Measurements from ENCODE around the gene BSN. TPM values are rescaled to one million over a fixed set of nuclear protein-coding genes. Genes with fewer than 3 reads are reported as not detected.

Gene BSN
- polyA plus RNA-seq, 2 of the 4 experiments (the other 2 are of a cell fraction): 0.04 to 0.08 TPM

GRCh38 chr3:49616061-49616460, 61.8 kb downstream of the BSN start:
- 30% methylated on average over 1 of the region's 1 CpG for WGBS (ENCODE audit: missing lambda C conversion rate)
- TF ChIP-seq EHMT2 (IDR thresholded peaks at IDR 0.05; ENCODE audit: low read depth): no peak
- no peak for TF ChIP-seq EP300 (IDR thresholded peaks at IDR 0.05)
- TF ChIP-seq TP53 (CRISPR knock-in tag; IDR thresholded peaks at IDR 0.05): no peak
- TF ChIP-seq MAFK (IDR thresholded peaks at IDR 0.05; ENCODE audit: partially characterized antibody): no peak
- TF ChIP-seq RAD21 (conservative IDR thresholded peaks at IDR 0.05 in 1 of 2, IDR thresholded peaks at IDR 0.05 in 1 of 2): no peak
- TF ChIP-seq PHF8 (IDR thresholded peaks at IDR 0.05; ENCODE audit: borderline replicate concordance, low read depth): no peak
- no peak for TF ChIP-seq ZC3H11A (IDR thresholded peaks at IDR 0.05)
- TF ChIP-seq POLR2AphosphoS2 (conservative IDR thresholded peaks at IDR 0.05; ENCODE audit: low read length): no peak
- no peak for TF ChIP-seq RFX5 (IDR thresholded peaks at IDR 0.05)
- TF ChIP-seq, protein P1, sequence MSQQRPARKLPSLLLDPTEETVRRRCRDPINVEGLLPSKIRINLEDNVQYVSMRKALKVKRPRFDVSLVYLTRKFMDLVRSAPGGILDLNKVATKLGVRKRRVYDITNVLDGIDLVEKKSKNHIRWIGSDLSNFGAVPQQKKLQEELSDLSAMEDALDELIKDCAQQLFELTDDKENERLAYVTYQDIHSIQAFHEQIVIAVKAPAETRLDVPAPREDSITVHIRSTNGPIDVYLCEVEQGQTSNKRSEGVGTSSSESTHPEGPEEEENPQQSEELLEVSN (IDR thresholded peaks at IDR 0.05; ENCODE audit: borderline replicate concordance, low read depth): no peak
- Histone ChIP-seq H3K27ac (no peak overlapping the region), H3K4me3 (no peak overlapping the region), H3K4me2 (no peak overlapping the region), H3K4me1 (no peaks in the 10 kb centered on the region), H3K9me3 (no peaks in the 10 kb centered on the region; the same call in 2 of the 3 replicates)
- ATAC-seq (no peak), DNase-seq (ENCODE audit: low read depth in 1 of 2, low spot score in 1 of 2) (no peak), FAIRE-seq (no peak)
- POLR2A ChIA-PET: no interaction called here
- CTCF ChIA-PET: no interaction called here

DNA sequence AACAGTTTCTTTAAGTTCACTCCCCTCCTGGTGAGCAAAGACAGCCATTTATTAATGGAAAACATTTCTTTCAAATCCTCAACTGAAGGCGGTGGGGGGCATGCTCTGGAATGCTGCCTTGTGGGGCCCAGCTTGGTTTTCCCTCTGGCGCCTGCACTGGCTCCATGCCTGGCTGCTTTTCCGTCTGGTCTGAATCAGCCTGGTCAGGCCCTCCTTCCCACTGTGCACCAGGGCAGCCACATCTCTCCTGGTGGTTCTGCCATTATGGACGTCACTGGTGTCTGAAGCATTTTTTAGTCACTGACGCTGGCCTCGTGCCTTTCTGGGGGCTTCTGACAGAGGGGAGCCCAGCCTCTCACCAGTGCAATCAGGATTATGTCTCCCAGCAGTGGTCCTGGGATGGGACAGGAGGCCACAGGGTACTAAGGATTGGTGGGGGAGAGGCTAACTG, 62.2 kb downstream of the BSN start:
- ATAC-seq (no peak), FAIRE-seq (no peak), DNase-seq (ENCODE audit: low read depth in 1 of 2, low spot score in 1 of 2) (no peak)
- TF ChIP-seq PBX3 (IDR thresholded peaks at IDR 0.05): no peak
- TF ChIP-seq FOSL2 (IDR thresholded peaks at IDR 0.05): no peak
- TF ChIP-seq FOSL2 (CRISPR knock-in tag; IDR thresholded peaks at IDR 0.05): no peak
- TF ChIP-seq CHD2 (IDR thresholded peaks at IDR 0.05; ENCODE audit: low read length, partially characterized antibody): no peak
- H3K27ac ChIP-seq: no peak overlapping the region
- CTCF ChIA-PET: no interaction called here
- no peak overlapping the region for H3K4me3 ChIP-seq
- no peaks in the 10 kb centered on the region; the same call in 2 of the 3 replicates for H3K9me3 ChIP-seq
- no peak overlapping the region for H3K4me2 ChIP-seq
- POLR2A ChIA-PET: no interaction called here
- WGBS (ENCODE audit: missing lambda C conversion rate): 100% methylated on average over 1 of the region's 6 CpGs
- no peaks in the 10 kb centered on the region for H3K4me1 ChIP-seq

- WGBS (ENCODE audit: missing lambda C conversion rate): 71% methylated on average over 5 of the region's 7 CpGs
- ATAC-seq (no peak), FAIRE-seq (no peak), DNase-seq (ENCODE audit: low read depth in 1 of 2, low spot score in 1 of 2) (no peak)
- POLR2A ChIA-PET: no interaction called here
- H3K27ac ChIP-seq: no peak overlapping the region
- CTCF ChIA-PET: interaction anchor here (1.2 kb wide), 1 partner anchor 54 kb away, joined by 3 read pairs; no protein-coding TSS in a partner anchor
- no peak overlapping the region for H3K4me2 ChIP-seq
- H3K4me1 ChIP-seq: no peaks in the 10 kb centered on the region
- no peak overlapping the region for H3K4me3 ChIP-seq
- no peaks in the 10 kb centered on the region; the same call in 2 of the 3 replicates for H3K9me3 ChIP-seq
- TF ChIP-seq ELK1 (IDR thresholded peaks at IDR 0.05; ENCODE audit: low read depth, low read length) (no peak), NR3C1 (IDR thresholded peaks at IDR 0.05) (no peak), EP300 (IDR thresholded peaks at IDR 0.05) (no peak), GATA3 (IDR thresholded peaks at IDR 0.05; ENCODE audit: borderline replicate concordance) (no peak), RCOR1 (IDR thresholded peaks at IDR 0.05; ENCODE audit: low read depth, low read length) (no peak), HEYL (CRISPR knock-in tag; IDR thresholded peaks at IDR 0.05) (no peak), CTCF (IDR thresholded peaks at IDR 0.05) (no peak), HDAC2 (IDR thresholded peaks at IDR 0.05) (no peak)
Measured at GRCh38 chr3:49617390-49618013, 63.2 kb downstream of the BSN start.
